DMS114 treated with DMSO at 0.1 percent for 48 hours (cell line): Measurements from ENCODE around the gene VSTM2B.

ENCODE experiments used
- DNase-seq: peaks from one replicate; lab custom pipeline; 2025; ENCODE audit not compliant: unreplicated experiment; lab: John Stamatoyannopoulos, UW

Gene VSTM2B

GRCh38 chr19:29515233-29515619 lies 10.6 kb upstream of the VSTM2B start:
- DNase-seq: no peak

GRCh38 chr19:29515706-29516357 lies 10.0 kb upstream of the VSTM2B start:
- no peak for DNase-seq

GRCh38 chr19:29516358-29516725 lies 9.5 kb upstream of the VSTM2B start:
- no peak for DNase-seq

GRCh38 chr19:29516821-29517395 lies 8.9 kb upstream of the VSTM2B start:
- no peak for DNase-seq

- no peak for DNase-seq
These were observed 8.4 kb upstream of the VSTM2B start for GRCh38 chr19:29517412-29517811.

- DNase-seq: no peak
These were observed 7.8 kb upstream of the VSTM2B start for GRCh38 chr19:29517946-29518345.

- no peak for DNase-seq
These were observed 6.6 kb upstream of the VSTM2B start for GRCh38 chr19:29519146-29519545.

- no peak for DNase-seq
These were observed 5.9 kb upstream of the VSTM2B start for GRCh38 chr19:29519931-29520330.

- DNase-seq: no peak
These were observed 5.4 kb upstream of the VSTM2B start for GRCh38 chr19:29520390-29520789.

- no peak for DNase-seq
These were observed 4.3 kb upstream of the VSTM2B start for GRCh38 chr19:29521291-29522075.

- no peak for DNase-seq
These were observed 2.2 kb upstream of the VSTM2B start for GRCh38 chr19:29523568-29523967.

- no peak for DNase-seq
These were observed 1.4 kb upstream of the VSTM2B start for GRCh38 chr19:29524201-29524911.

- DNase-seq: no peak
These were observed 622 bp upstream of the VSTM2B start for GRCh38 chr19:29524912-29525831.

GRCh38 chr19:29526730-29527499 lies 1.1 kb downstream of the VSTM2B start:
- no peak for DNase-seq

GRCh38 chr19:29527500-29528328 lies 1.9 kb downstream of the VSTM2B start:
- DNase-seq: no peak

GRCh38 chr19:29528350-29528945 lies 2.7 kb downstream of the VSTM2B start:
- DNase-seq: peak; percentile 58

GRCh38 chr19:29528946-29529645 lies 3.3 kb downstream of the VSTM2B start:
- DNase-seq: no peak
